Mesendoderm (in vitro differentiated cells): ENCODE data around the gene APOBEC2.

ENCODE experiments used
- DNase-seq: peaks from one replicate; pipeline ENCODE4 v3.0.0; 2013
- H2AK5ac ChIP-seq: 2 replicates; pipeline ENCODE4 v1.6.1; 2013; ENCODE audit warnings: low read length, inconsistent platforms
- H2BK120ac ChIP-seq: 2 replicates; pipeline ENCODE4 v1.6.1; 2013; ENCODE audit warnings: low read depth, mild to moderate bottlenecking, low read length, moderate library complexity, mixed read lengths
- H2BK15ac ChIP-seq: replicated peaks from 2 replicates; pipeline ENCODE4 v1.6.1; 2013; ENCODE audit warnings: low read depth, mild to moderate bottlenecking, moderate library complexity
- H2BK5ac ChIP-seq: 2 replicates; pipeline ENCODE4 v1.6.1; 2013; ENCODE audit warnings: low read length, inconsistent platforms
- H3K18ac ChIP-seq: 2 replicates; pipeline ENCODE4 v1.6.1; 2013; ENCODE audit warnings: mild to moderate bottlenecking, low read length, mixed read lengths
- H3K23ac ChIP-seq: one replicate; pipeline ENCODE4 v1.6.1; 2013; ENCODE audit warnings: low read length
- H3K27ac ChIP-seq: 2 replicates; pipeline ENCODE4 v1.5.1; 2013; ENCODE audit warnings: low read depth, mild to moderate bottlenecking, inconsistent platforms, low read length, moderate library complexity
- H3K27me3 ChIP-seq: 2 replicates; pipeline ENCODE4 v1.6.1; 2013; ENCODE audit warnings: low read length, control low read depth, mild to moderate bottlenecking, inconsistent platforms; ENCODE audit not compliant: insufficient read depth, poor library complexity
- H3K36me3 ChIP-seq: 2 replicates; pipeline ENCODE4 v1.6.1; 2013; ENCODE audit warnings: low read length, inconsistent platforms; ENCODE audit not compliant: control insufficient read depth, insufficient read depth
- H3K4ac ChIP-seq: one replicate; pipeline ENCODE4 v1.6.1; 2013; ENCODE audit warnings: low read depth, mild to moderate bottlenecking, low read length, moderate library complexity
- H3K4me1 ChIP-seq: 2 replicates; pipeline ENCODE4 v1.6.1; 2013; ENCODE audit warnings: low read depth, low read length, inconsistent platforms; ENCODE audit not compliant: control insufficient read depth
- H3K4me2 ChIP-seq: 2 replicates; pipeline ENCODE4 v1.6.1; 2013; ENCODE audit warnings: low read length
- H3K4me3 ChIP-seq: 2 replicates; pipeline ENCODE4 v1.5.1; 2013; ENCODE audit warnings: mild to moderate bottlenecking, low read length
- H3K56ac ChIP-seq: one replicate; pipeline ENCODE4 v1.6.1; 2013; ENCODE audit warnings: low read length
- H3K79me1 ChIP-seq: 2 replicates; pipeline ENCODE4 v1.6.1; 2013; ENCODE audit warnings: low read length, inconsistent platforms
- H3K79me2 ChIP-seq: 2 replicates; pipeline ENCODE4 v1.6.1; 2013; ENCODE audit warnings: mild to moderate bottlenecking, low read length; ENCODE audit not compliant: control insufficient read depth, insufficient read depth
- H3K9ac ChIP-seq: 2 replicates; pipeline ENCODE4 v1.6.1; 2013; ENCODE audit warnings: low read length, inconsistent platforms
- H4K5ac ChIP-seq: one replicate; pipeline ENCODE4 v1.6.1; 2013; ENCODE audit warnings: low read length
- H4K8ac ChIP-seq: one replicate; pipeline ENCODE4 v1.6.1; 2013; ENCODE audit warnings: low read depth, mild to moderate bottlenecking, control low read depth, low read length, moderate library complexity
- WGBS: extraction: QIAGEN DNeasy Blood & Tissue Kit; methylation state at CpG from one replicate; pipeline ENCODE4 v1.1.7; 2013; ENCODE audit warnings: low lambda C conversion rate, missing lambda C conversion rate; ENCODE audit not compliant: insufficient coverage; ENCODE audit errors: extremely low coverage; 5-methylcytosine and 5-hydroxymethylcytosine counted together

Gene APOBEC2

GRCh38 chr6:41058783-41059181 lies 5.8 kb downstream of the APOBEC2 start:
- H3K4me3 ChIP-seq, result no peak overlapping the region
- no peaks in the 10 kb centered on the region for H3K79me2 ChIP-seq
- H3K23ac ChIP-seq, result no peak overlapping the region
- no peak for DNase-seq
- no peaks in the 10 kb centered on the region for H3K27me3 ChIP-seq
- H3K56ac ChIP-seq, result no peak overlapping the region
- no peaks in the 10 kb centered on the region for H3K4me1 ChIP-seq
- H3K79me1 ChIP-seq, result no peaks in the 10 kb centered on the region
- WGBS, result no CpG with 5 or more reads among the region's 2 CpGs
- no peak overlapping the region for H2BK5ac ChIP-seq
- no peak overlapping the region for H3K27ac ChIP-seq
- no peak overlapping the region for H3K9ac ChIP-seq
- H2BK120ac ChIP-seq, result no peak overlapping the region
- H3K4ac ChIP-seq, result no peak overlapping the region
- no peak overlapping the region for H3K18ac ChIP-seq
- no peak overlapping the region for H3K4me2 ChIP-seq
- no peak overlapping the region for H4K8ac ChIP-seq
- H3K36me3 ChIP-seq, result no peaks in the 10 kb centered on the region
- no peak overlapping the region for H2BK15ac ChIP-seq
- no peak overlapping the region for H4K5ac ChIP-seq
- no peak overlapping the region for H2AK5ac ChIP-seq

- H3K27me3 ChIP-seq, result no peaks in the 10 kb centered on the region
- H4K5ac ChIP-seq, result no peak overlapping the region
- no peak overlapping the region for H2BK15ac ChIP-seq
- H2BK5ac ChIP-seq, result no peak overlapping the region
- H3K4me2 ChIP-seq, result no peak overlapping the region
- H2BK120ac ChIP-seq, result no peak overlapping the region
- no peaks in the 10 kb centered on the region for H3K36me3 ChIP-seq
- H3K23ac ChIP-seq, result no peak overlapping the region
- no peak overlapping the region for H4K8ac ChIP-seq
- no peak overlapping the region for H3K4me3 ChIP-seq
- H3K9ac ChIP-seq, result no peak overlapping the region
- H3K18ac ChIP-seq, result no peak overlapping the region
- no peak overlapping the region for H2AK5ac ChIP-seq
- peak; percentile 69 for DNase-seq
- no peaks in the 10 kb centered on the region for H3K4me1 ChIP-seq
- no CpG with 5 or more reads among the region's 1 CpG for WGBS
- H3K56ac ChIP-seq, result no peak overlapping the region
- H3K79me2 ChIP-seq, result no peaks in the 10 kb centered on the region
- H3K27ac ChIP-seq, result no peak overlapping the region
- no peaks in the 10 kb centered on the region for H3K79me1 ChIP-seq
- H3K4ac ChIP-seq, result no peak overlapping the region
Measured at GRCh38 chr6:41059556-41059955, 6.6 kb downstream of the APOBEC2 start.

- WGBS, result no CpG with 5 or more reads among the region's 13 CpGs
- Histone ChIP-seq H3K27ac (no peak overlapping the region), H3K4me3 (no peak overlapping the region)
Measured at GRCh38 chr6:41061196-41061726, 8.3 kb downstream of the APOBEC2 start.

GRCh38 chr6:41062056-41062455 lies 9.1 kb downstream of the APOBEC2 start:
- H3K36me3 ChIP-seq, result no peaks in the 10 kb centered on the region
- H3K27ac ChIP-seq, result no peak overlapping the region
- no peak overlapping the region for H3K9ac ChIP-seq
- no peaks in the 10 kb centered on the region for H3K4me1 ChIP-seq
- H3K56ac ChIP-seq, result no peak overlapping the region
- no peak overlapping the region for H4K8ac ChIP-seq
- H3K79me1 ChIP-seq, result no peaks in the 10 kb centered on the region
- no peaks in the 10 kb centered on the region for H3K27me3 ChIP-seq
- H3K23ac ChIP-seq, result no peak overlapping the region
- no peak overlapping the region for H2AK5ac ChIP-seq
- H3K4me3 ChIP-seq, result no peak overlapping the region
- H3K4me2 ChIP-seq, result no peak overlapping the region
- no peak overlapping the region for H3K4ac ChIP-seq
- H2BK15ac ChIP-seq, result no peak overlapping the region
- no peak overlapping the region for H4K5ac ChIP-seq
- no peak overlapping the region for H2BK120ac ChIP-seq
- H3K79me2 ChIP-seq, result no peaks in the 10 kb centered on the region
- H2BK5ac ChIP-seq, result no peak overlapping the region
- WGBS, result no CpG with 5 or more reads among the region's 1 CpG
- DNase-seq, result no peak
- no peak overlapping the region for H3K18ac ChIP-seq

More at GRCh38 chr6:41061196-41061726, 8.3 kb downstream of the APOBEC2 start:
- no peak overlapping the region for H3K4me2 ChIP-seq
- H3K4me1 ChIP-seq, result no peaks in the 10 kb centered on the region
- no peaks in the 10 kb centered on the region for H3K27me3 ChIP-seq
- no peak overlapping the region for H3K18ac ChIP-seq
- no peak overlapping the region for H4K8ac ChIP-seq
- no peaks in the 10 kb centered on the region for H3K79me1 ChIP-seq
- no peak for DNase-seq
- no peak overlapping the region for H4K5ac ChIP-seq
- H3K9ac ChIP-seq, result no peak overlapping the region
- no peaks in the 10 kb centered on the region for H3K36me3 ChIP-seq
- no peak overlapping the region for H3K56ac ChIP-seq
- H3K4ac ChIP-seq, result no peak overlapping the region
- H2BK120ac ChIP-seq, result no peak overlapping the region
- no peak overlapping the region for H2BK5ac ChIP-seq
- no peak overlapping the region for H2AK5ac ChIP-seq
- no peak overlapping the region for H2BK15ac ChIP-seq
- H3K23ac ChIP-seq, result no peak overlapping the region
- no peaks in the 10 kb centered on the region for H3K79me2 ChIP-seq

GRCh38 chr6:41063884-41064285 lies 10.9 kb downstream of the APOBEC2 start:
- H2BK120ac ChIP-seq, result no peak overlapping the region
- no peak overlapping the region for H2AK5ac ChIP-seq
- H3K9ac ChIP-seq, result no peak overlapping the region
- no peak overlapping the region for H3K23ac ChIP-seq
- H3K79me1 ChIP-seq, result no peaks in the 10 kb centered on the region
- H3K4me3 ChIP-seq, result no peak overlapping the region
- H2BK15ac ChIP-seq, result no peak overlapping the region
- no peak overlapping the region for H3K18ac ChIP-seq
- WGBS, result no CpG with 5 or more reads among the region's 2 CpGs
- H3K4ac ChIP-seq, result no peak overlapping the region
- H4K8ac ChIP-seq, result no peak overlapping the region
- no peak for DNase-seq
- no peak overlapping the region for H4K5ac ChIP-seq
- H2BK5ac ChIP-seq, result no peak overlapping the region
- H3K36me3 ChIP-seq, result no peaks in the 10 kb centered on the region
- no peaks in the 10 kb centered on the region for H3K79me2 ChIP-seq
- no peaks in the 10 kb centered on the region for H3K27me3 ChIP-seq
- H3K27ac ChIP-seq, result no peak overlapping the region
- H3K4me1 ChIP-seq, result no peaks in the 10 kb centered on the region
- no peak overlapping the region for H3K56ac ChIP-seq
- H3K4me2 ChIP-seq, result no peak overlapping the region

- H2BK120ac ChIP-seq, result no peak overlapping the region
- no peak overlapping the region for H2AK5ac ChIP-seq
- H2BK5ac ChIP-seq, result no peak overlapping the region
- no peaks in the 10 kb centered on the region for H3K79me1 ChIP-seq
- H3K4me3 ChIP-seq, result no peak overlapping the region
- no peak overlapping the region for H3K18ac ChIP-seq
- DNase-seq, result peak; percentile 57
- H2BK15ac ChIP-seq, result no peak overlapping the region
- WGBS, result no CpG with 5 or more reads among the region's 5 CpGs
- H3K4me2 ChIP-seq, result no peak overlapping the region
- no peak overlapping the region for H3K9ac ChIP-seq
- no peaks in the 10 kb centered on the region for H3K4me1 ChIP-seq
- no peak overlapping the region for H3K56ac ChIP-seq
- no peak overlapping the region for H3K23ac ChIP-seq
- no peak overlapping the region for H3K27ac ChIP-seq
- H4K5ac ChIP-seq, result no peak overlapping the region
- no peak overlapping the region for H3K4ac ChIP-seq
- H3K36me3 ChIP-seq, result no peaks in the 10 kb centered on the region
- H3K79me2 ChIP-seq, result no peaks in the 10 kb centered on the region
- no peak overlapping the region for H4K8ac ChIP-seq
- H3K27me3 ChIP-seq, result no peaks in the 10 kb centered on the region
Measured at GRCh38 chr6:41064841-41065240, 11.8 kb downstream of the APOBEC2 start.
